OCI-M1 (cell line): Measurements from ENCODE around the gene SLCO2A1.

ENCODE experiments used
- DNase-seq: peaks from one replicate; lab custom pipeline; 2025; lab: John Stamatoyannopoulos, UW

The SLCO2A1 gene

GRCh38 chr3:134034005-134034785 is 4.5 kb upstream of the SLCO2A1 start:
- no peak for DNase-seq

GRCh38 chr3:134033315-134033996 is 3.7 kb upstream of the SLCO2A1 start:
- DNase-seq: no peak

GRCh38 chr3:134031348-134031915 is 1.7 kb upstream of the SLCO2A1 start:
- DNase-seq: no peak

- DNase-seq: no peak
Measured at GRCh38 chr3:134030379-134031347, 938 bp upstream of the SLCO2A1 start.

- no peak for DNase-seq
Measured at GRCh38 chr3:134029256-134029733, 430 bp downstream of the SLCO2A1 start.

- DNase-seq: no peak
Measured at GRCh38 chr3:134028486-134029255, 1.1 kb downstream of the SLCO2A1 start.

GRCh38 chr3:134027631-134028030 is 2.1 kb downstream of the SLCO2A1 start:
- DNase-seq: peak; percentile 2

GRCh38 chr3:134020135-134020680 is 9.5 kb downstream of the SLCO2A1 start:
- no peak for DNase-seq

GRCh38 chr3:134018850-134019249 is 10.9 kb downstream of the SLCO2A1 start:
- no peak for DNase-seq

- DNase-seq: no peak
Measured at GRCh38 chr3:134018406-134018805, 11.3 kb downstream of the SLCO2A1 start.

GRCh38 chr3:134017490-134017889 is 12.2 kb downstream of the SLCO2A1 start:
- no peak for DNase-seq

GRCh38 chr3:134014270-134014669 is 15.5 kb downstream of the SLCO2A1 start:
- DNase-seq: no peak

GRCh38 chr3:134013280-134013679 is 16.4 kb downstream of the SLCO2A1 start:
- no peak for DNase-seq

- no peak for DNase-seq
Measured at GRCh38 chr3:134009345-134010000, 20.3 kb downstream of the SLCO2A1 start.

- DNase-seq: no peak
Measured at GRCh38 chr3:134008630-134009156, 21.0 kb downstream of the SLCO2A1 start.

GRCh38 chr3:134007819-134008218 is 21.9 kb downstream of the SLCO2A1 start:
- DNase-seq: no peak

- DNase-seq: no peak
Measured at GRCh38 chr3:134004841-134005240, 24.9 kb downstream of the SLCO2A1 start.

- no peak for DNase-seq
Measured at GRCh38 chr3:134003066-134003465, 26.7 kb downstream of the SLCO2A1 start.

GRCh38 chr3:134002306-134002705 is 27.4 kb downstream of the SLCO2A1 start:
- no peak for DNase-seq

GRCh38 chr3:134001251-134001650 is 28.5 kb downstream of the SLCO2A1 start:
- DNase-seq: no peak
